HepG2 (cell line): Measurements from ENCODE around the gene COPS6. TPM values are rescaled to one million over a fixed set of nuclear protein-coding genes. Genes with fewer than 3 reads are reported as not detected.

Source experiments
- ARHGAP35 ChIP-seq: sonication (generic); formaldehyde crosslinking; IDR thresholded peaks from 2 replicates; pipeline ENCODE4 v1.9.0; 2022; ENCODE audit warnings: mild to moderate bottlenecking, inconsistent platforms, moderate library complexity, missing genetic modification reagents, borderline replicate concordance
- ASH2L ChIP-seq: fragments of 300-600, 200-600 bp; sonication (generic); IDR thresholded peaks from 2 replicates; pipeline ENCODE4 v1.7.0; 2017; ENCODE audit warnings: low read depth, mild to moderate bottlenecking, moderate library complexity, mixed read lengths, low read length; ENCODE audit not compliant: insufficient read length
- ATRX ChIP-seq: sonication (generic); formaldehyde crosslinking; IDR thresholded peaks from 2 replicates; pipeline ENCODE4 v1.4.0; 2020; ENCODE audit warnings: missing genetic modification reagents, borderline replicate concordance
- CHD4 ChIP-seq: fragments of 200-600 bp; sonication (generic); IDR thresholded peaks from 2 replicates; pipeline ENCODE4 v1.7.0; 2017; ENCODE audit warnings: mild to moderate bottlenecking, low read length, borderline replicate concordance
- EZH2 ChIP-seq: conservative IDR thresholded peaks from 2 replicates; pipeline ENCODE4 v1.6.1; 2012; ENCODE audit warnings: mild to moderate bottlenecking, low read depth, low read length, moderate library complexity
- KAT8 ChIP-seq: IDR thresholded peaks from 2 replicates; pipeline ENCODE4 v1.6.1; 2016; ENCODE audit warnings: missing genetic modification reagents, missing compliant biosample characterization
- NFATC3 ChIP-seq: sonication (generic); formaldehyde crosslinking; IDR thresholded peaks from 2 replicates; pipeline ENCODE4 v1.5.1; 2020; ENCODE audit warnings: mild to moderate bottlenecking, missing genetic modification reagents
- NFKBIZ ChIP-seq: IDR thresholded peaks from 2 replicates; pipeline ENCODE4 v1.6.1; 2018; ENCODE audit warnings: missing genetic modification reagents, missing compliant biosample characterization
- NKX3-1 ChIP-seq: sonication (generic); formaldehyde crosslinking; IDR thresholded peaks from 2 replicates; pipeline ENCODE4 v1.5.0; 2020; ENCODE audit warnings: missing genetic modification reagents
- RFXAP ChIP-seq: sonication (generic); formaldehyde crosslinking; IDR thresholded peaks from 2 replicates; pipeline ENCODE4 v1.4.0; 2020; ENCODE audit warnings: missing genetic modification reagents, borderline replicate concordance
- SIX4 ChIP-seq: sonication (generic); formaldehyde crosslinking; IDR thresholded peaks from 2 replicates; pipeline ENCODE4 v1.4.0; 2020; ENCODE audit warnings: missing genetic modification reagents
- SMAD1 ChIP-seq: sonication (generic); formaldehyde crosslinking; IDR thresholded peaks from 2 replicates; pipeline ENCODE4 v1.4.0; 2020; ENCODE audit warnings: missing genetic modification reagents, low read depth, mild to moderate bottlenecking, borderline replicate concordance
- SNAPC2 ChIP-seq: sonication (generic); formaldehyde crosslinking; IDR thresholded peaks from 2 replicates; pipeline ENCODE4 v1.8.1; 2022; ENCODE audit warnings: mild to moderate bottlenecking, missing genetic modification reagents
- SP2 ChIP-seq: sonication (generic); formaldehyde crosslinking; IDR thresholded peaks from 2 replicates; pipeline ENCODE4 v1.5.1; 2020; ENCODE audit warnings: mild to moderate bottlenecking, missing genetic modification reagents
- TARDBP ChIP-seq: sonication (generic); formaldehyde crosslinking; IDR thresholded peaks from 2 replicates; pipeline ENCODE4 v1.8.0; 2022; ENCODE audit warnings: mild to moderate bottlenecking, missing genetic modification reagents
- ZFAT ChIP-seq: sonication (generic); formaldehyde crosslinking; conservative IDR thresholded peaks from 2 replicates; pipeline ENCODE4 v1.8.1; 2023; ENCODE audit warnings: missing genetic modification reagents, inconsistent platforms
- ZMYM3 ChIP-seq: sonication (generic); formaldehyde crosslinking; IDR thresholded peaks from 2 replicates; pipeline ENCODE4 v1.5.1; 2020; ENCODE audit warnings: mild to moderate bottlenecking, missing genetic modification reagents
- ZNF121 ChIP-seq: sonication (generic); formaldehyde crosslinking; IDR thresholded peaks from 2 replicates; pipeline ENCODE4 v1.5.0; 2020; ENCODE audit warnings: mild to moderate bottlenecking, missing genetic modification reagents
- ZNF251 ChIP-seq: sonication (generic); formaldehyde crosslinking; IDR thresholded peaks from 2 replicates; pipeline ENCODE4 v1.9.0; 2021; ENCODE audit warnings: mild to moderate bottlenecking, missing genetic modification reagents
- ZNF468 ChIP-seq: sonication (generic); formaldehyde crosslinking; IDR thresholded peaks from 2 replicates; pipeline ENCODE4 v1.8.0; 2022; ENCODE audit warnings: mild to moderate bottlenecking, moderate library complexity, missing genetic modification reagents
- ZNF737 ChIP-seq: sonication (generic); formaldehyde crosslinking; IDR thresholded peaks from 2 replicates; pipeline ENCODE4 v1.5.0; 2020; ENCODE audit warnings: missing genetic modification reagents, mild to moderate bottlenecking, borderline replicate concordance
- ZNF792 ChIP-seq: IDR thresholded peaks from 2 replicates; pipeline ENCODE4 v1.6.1; 2016
- polyA plus RNA-seq, 8 experiments: library from polyadenylated mRNA; depleted of rRNA in 3 of 8; stranded (reverse) in 7 of 8; unstranded in 1 of 8; fragments of >200 nt; fragmentation: Illumina TruSeq in 4 of 8; extraction: Trizol in 4 of 8; gene quantifications; 2 replicates each; pipeline versions ENCODE4 v1.2.1 to v1.2.3, GENCODE V29; 2011 to 2016; ENCODE audit warnings: low read depth in 4 of 8, missing spikeins in 1 of 8, mixed read lengths in 1 of 8; ENCODE audit not compliant: insufficient read depth in 1 of 8
- total RNA-seq, 5 experiments: library from RNA; depleted of rRNA; stranded (reverse); fragments of >200 nt; fragmentation: Illumina TruSeq; extraction: Trizol; gene quantifications; 2 replicates each; pipeline ENCODE4 v1.2.3, GENCODE V29; 2016; ENCODE audit warnings: low read depth in 1 of 5
- TF ChIP-seq, protein P1 (sequence below): sonication (generic); formaldehyde crosslinking; IDR thresholded peaks from 2 replicates; pipeline ENCODE4 v1.5.1; 2020; ENCODE audit warnings: mild to moderate bottlenecking, missing genetic modification reagents, moderate library complexity
- TF ChIP-seq, protein P2 (sequence below): sonication (generic); formaldehyde crosslinking; IDR thresholded peaks from 2 replicates; pipeline ENCODE4 v1.4.0; 2020; ENCODE audit warnings: mild to moderate bottlenecking, missing genetic modification reagents
- TF ChIP-seq, protein P3 (sequence below): sonication (generic); formaldehyde crosslinking; IDR thresholded peaks from 2 replicates; pipeline ENCODE4 v1.8.1; 2023; ENCODE audit warnings: mild to moderate bottlenecking, missing genetic modification reagents

COPS6 gene
- total and polyA plus RNA-seq, 2 of the 13 experiments (the other 11 are each of a cell fraction or from before 2014, with no cell fraction given): 33.4 to 117 TPM

DNA sequence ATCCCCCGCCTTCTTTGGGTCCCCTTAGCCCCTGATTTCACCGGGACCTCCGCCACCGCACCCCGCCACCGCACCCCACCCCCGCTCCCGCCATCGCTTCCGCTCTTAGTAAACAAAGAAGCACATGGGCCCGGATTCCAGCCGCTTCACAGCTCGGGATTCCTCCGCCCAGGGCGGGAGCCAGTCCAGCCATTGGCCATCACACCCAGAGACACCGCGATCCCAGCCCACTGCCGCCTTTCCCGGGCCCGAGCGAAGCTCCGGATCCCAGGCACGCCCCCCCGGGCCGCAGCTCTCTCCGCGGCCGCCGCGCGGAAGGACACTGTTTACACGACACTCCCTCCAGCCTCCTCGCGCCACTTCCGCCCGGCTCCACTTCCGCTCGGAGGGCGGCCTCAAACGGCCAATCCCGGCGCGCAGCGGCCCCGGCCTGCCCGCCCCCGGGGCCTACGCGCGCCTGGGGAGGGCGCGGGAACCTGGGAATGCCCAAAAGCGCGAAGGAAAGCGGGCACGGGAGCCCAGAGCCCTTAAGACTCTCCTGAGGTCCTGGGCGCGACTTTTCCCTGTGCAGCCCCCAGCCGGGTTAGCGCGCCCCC, 11.7 kb downstream of the COPS6 start (continued):
- TF ChIP-seq, protein P1, sequence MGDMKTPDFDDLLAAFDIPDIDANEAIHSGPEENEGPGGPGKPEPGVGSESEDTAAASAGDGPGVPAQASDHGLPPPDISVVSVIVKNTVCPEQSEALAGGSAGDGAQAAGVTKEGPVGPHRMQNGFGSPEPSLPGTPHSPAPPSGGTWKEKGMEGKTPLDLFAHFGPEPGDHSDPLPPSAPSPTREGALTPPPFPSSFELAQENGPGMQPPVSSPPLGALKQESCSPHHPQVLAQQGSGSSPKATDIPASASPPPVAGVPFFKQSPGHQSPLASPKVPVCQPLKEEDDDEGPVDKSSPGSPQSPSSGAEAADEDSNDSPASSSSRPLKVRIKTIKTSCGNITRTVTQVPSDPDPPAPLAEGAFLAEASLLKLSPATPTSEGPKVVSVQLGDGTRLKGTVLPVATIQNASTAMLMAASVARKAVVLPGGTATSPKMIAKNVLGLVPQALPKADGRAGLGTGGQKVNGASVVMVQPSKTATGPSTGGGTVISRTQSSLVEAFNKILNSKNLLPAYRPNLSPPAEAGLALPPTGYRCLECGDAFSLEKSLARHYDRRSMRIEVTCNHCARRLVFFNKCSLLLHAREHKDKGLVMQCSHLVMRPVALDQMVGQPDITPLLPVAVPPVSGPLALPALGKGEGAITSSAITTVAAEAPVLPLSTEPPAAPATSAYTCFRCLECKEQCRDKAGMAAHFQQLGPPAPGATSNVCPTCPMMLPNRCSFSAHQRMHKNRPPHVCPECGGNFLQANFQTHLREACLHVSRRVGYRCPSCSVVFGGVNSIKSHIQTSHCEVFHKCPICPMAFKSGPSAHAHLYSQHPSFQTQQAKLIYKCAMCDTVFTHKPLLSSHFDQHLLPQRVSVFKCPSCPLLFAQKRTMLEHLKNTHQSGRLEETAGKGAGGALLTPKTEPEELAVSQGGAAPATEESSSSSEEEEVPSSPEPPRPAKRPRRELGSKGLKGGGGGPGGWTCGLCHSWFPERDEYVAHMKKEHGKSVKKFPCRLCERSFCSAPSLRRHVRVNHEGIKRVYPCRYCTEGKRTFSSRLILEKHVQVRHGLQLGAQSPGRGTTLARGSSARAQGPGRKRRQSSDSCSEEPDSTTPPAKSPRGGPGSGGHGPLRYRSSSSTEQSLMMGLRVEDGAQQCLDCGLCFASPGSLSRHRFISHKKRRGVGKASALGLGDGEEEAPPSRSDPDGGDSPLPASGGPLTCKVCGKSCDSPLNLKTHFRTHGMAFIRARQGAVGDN (CRISPR knock-in tag): peak; percentile 77
- TF ChIP-seq CHD4 (no peak), SNAPC2 (CRISPR knock-in tag) (0 out of 2 replicates have a peak, but pooled peaks have one; percentile 17), ATRX (CRISPR knock-in tag) (no peak), KAT8 (CRISPR knock-in tag) (peak; percentile 96), ZNF737 (CRISPR knock-in tag) (no peak), NFKBIZ (CRISPR knock-in tag) (peak; percentile 42; the same call in 1 of the 2 replicates), ARHGAP35 (CRISPR knock-in tag) (no peak), ZMYM3 (CRISPR knock-in tag) (no peak), NKX3-1 (CRISPR knock-in tag) (no peak; the same call in 1 of the 2 replicates), ZNF468 (CRISPR knock-in tag) (no peak), ASH2L (peak; percentile 89), RFXAP (CRISPR knock-in tag) (peak; percentile 98), ZNF251 (CRISPR knock-in tag) (no peak), SMAD1 (CRISPR knock-in tag) (no peak; the same call in 1 of the 2 replicates), TARDBP (CRISPR knock-in tag) (peak; percentile 79), NFATC3 (CRISPR knock-in tag) (no peak), ZNF121 (CRISPR knock-in tag) (no peak), SIX4 (CRISPR knock-in tag) (no peak), EZH2 (no peak), ZFAT (CRISPR knock-in tag) (no peak), ZNF792 (CRISPR knock-in tag) (no peak; the same call in 1 of the 2 replicates), SP2 (peak; percentile 94)
- TF ChIP-seq, protein P2, sequence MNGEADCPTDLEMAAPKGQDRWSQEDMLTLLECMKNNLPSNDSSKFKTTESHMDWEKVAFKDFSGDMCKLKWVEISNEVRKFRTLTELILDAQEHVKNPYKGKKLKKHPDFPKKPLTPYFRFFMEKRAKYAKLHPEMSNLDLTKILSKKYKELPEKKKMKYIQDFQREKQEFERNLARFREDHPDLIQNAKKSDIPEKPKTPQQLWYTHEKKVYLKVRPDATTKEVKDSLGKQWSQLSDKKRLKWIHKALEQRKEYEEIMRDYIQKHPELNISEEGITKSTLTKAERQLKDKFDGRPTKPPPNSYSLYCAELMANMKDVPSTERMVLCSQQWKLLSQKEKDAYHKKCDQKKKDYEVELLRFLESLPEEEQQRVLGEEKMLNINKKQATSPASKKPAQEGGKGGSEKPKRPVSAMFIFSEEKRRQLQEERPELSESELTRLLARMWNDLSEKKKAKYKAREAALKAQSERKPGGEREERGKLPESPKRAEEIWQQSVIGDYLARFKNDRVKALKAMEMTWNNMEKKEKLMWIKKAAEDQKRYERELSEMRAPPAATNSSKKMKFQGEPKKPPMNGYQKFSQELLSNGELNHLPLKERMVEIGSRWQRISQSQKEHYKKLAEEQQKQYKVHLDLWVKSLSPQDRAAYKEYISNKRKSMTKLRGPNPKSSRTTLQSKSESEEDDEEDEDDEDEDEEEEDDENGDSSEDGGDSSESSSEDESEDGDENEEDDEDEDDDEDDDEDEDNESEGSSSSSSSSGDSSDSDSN: peak; percentile 99
- TF ChIP-seq, protein P3, sequence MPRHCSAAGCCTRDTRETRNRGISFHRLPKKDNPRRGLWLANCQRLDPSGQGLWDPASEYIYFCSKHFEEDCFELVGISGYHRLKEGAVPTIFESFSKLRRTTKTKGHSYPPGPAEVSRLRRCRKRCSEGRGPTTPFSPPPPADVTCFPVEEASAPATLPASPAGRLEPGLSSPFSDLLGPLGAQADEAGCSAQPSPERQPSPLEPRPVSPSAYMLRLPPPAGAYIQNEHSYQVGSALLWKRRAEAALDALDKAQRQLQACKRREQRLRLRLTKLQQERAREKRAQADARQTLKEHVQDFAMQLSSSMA (CRISPR knock-in tag): peak; percentile 31; the same call in 1 of the 2 replicates
